HEK293T (cell line): ENCODE data around the gene TBC1D23.

Experiments used
- BHLHE40 ChIP-seq: fragments of 450-650 bp; IDR thresholded peaks from 2 replicates; pipeline ENCODE4 v1.6.1; 2016; ENCODE audit warnings: mild to moderate bottlenecking, moderate library complexity, borderline replicate concordance
- ELF4 ChIP-seq: fragments of 450-650 bp; IDR thresholded peaks from 2 replicates; pipeline ENCODE4 v1.6.1; 2017; ENCODE audit warnings: antibody characterized with exemption
- FOXA1 ChIP-seq: fragments of 450-650 bp; IDR thresholded peaks from 2 replicates; pipeline ENCODE4 v1.6.1; 2016; ENCODE audit warnings: mild to moderate bottlenecking
- SP1 ChIP-seq: fragments of 450-650 bp; IDR thresholded peaks from 2 replicates; pipeline ENCODE4 v1.6.1; 2017
- SUZ12 ChIP-seq: fragments of 450-650 bp; IDR thresholded peaks from 2 replicates; pipeline ENCODE4 v1.6.1; 2016; ENCODE audit warnings: mild to moderate bottlenecking
- ZNF384 ChIP-seq: fragments of 450-650 bp; IDR thresholded peaks from 2 replicates; pipeline ENCODE4 v1.6.1; 2016

GRCh38 chr3:100325827-100326226 lies 65.0 kb downstream of the TBC1D23 start:
- TF ChIP-seq FOXA1 (no peak), SUZ12 (no peak), ELF4 (no peak), ZNF384 (no peak), BHLHE40 (no peak), SP1 (no peak)
